T-helper 22 cell (primary cell): ENCODE data around the gene ARR3.
"Not testable (repeated sequence)": the region's sequence is repeated elsewhere in the genome, so short reads cannot be mapped to it uniquely, and the experiment has no call there.

Experiments
- DNase-seq: peaks from one replicate; pipeline ENCODE4 v3.0.0-alpha.2; 2020; ENCODE audit warnings: low read depth

Gene ARR3

DNA sequence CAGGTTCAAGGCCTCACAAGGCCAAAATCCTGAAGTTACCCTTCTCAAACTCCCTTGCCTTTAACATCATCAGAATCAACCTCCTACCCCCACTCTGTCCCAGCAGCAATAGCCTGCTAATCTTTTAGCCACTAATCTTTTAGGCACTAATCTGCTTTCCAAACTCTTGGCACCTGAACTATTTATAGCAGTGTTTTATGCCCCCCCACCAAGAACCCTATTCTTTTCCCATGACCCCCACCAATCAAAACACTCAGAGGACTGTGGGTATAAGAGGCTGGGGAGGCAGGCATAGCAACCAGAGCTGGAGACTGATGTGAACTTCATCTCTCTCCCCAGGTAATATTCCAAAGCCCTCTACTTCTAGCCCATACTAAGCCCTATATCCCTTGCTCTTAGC is at the start of gene ARR3:
TSS of gene ARR3 (plus strand) at position 301 of the 400 bp plus-strand sequence. CDS start 1,052 bp downstream, outside the sequence.
- DNase-seq: no peak

DNA sequence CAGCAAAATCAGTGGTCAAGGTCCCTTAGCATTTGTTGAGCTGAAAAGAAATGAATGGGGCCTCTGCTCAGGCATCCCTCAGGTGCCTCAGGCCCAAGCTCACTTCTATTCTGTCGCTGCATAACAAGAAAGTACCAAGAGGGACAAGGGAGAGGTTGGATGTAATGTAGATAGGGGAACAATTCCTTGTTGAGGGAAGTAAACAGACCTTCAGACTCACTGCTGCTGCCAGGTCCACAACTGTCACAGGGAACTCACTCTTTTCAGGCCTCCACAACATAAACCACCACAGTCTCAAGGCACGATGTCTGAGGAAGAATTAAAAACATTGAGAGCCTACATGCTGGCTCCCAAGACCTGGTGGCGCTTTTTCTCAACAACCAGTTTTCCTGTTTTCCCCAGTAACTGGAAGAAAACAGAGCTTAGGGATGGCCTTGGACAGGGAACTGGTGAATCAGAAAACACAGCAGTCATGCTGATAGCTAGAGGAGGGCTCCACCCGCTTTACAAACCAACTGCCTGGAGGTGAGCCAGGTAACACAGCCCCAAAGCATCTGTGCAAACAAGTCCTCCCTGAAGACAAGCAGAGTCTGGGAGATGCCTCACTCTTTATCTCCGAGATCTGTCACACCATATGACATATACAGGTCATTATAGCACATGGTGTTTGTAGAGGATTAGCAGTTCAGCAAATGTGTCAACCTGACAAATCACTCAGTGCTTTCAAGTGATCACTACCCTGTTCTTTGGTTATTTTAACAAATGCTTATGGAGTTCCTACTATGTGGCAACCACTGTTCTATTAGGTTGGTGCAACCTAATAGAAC is 48.0 kb upstream of the ARR3 start:
- no peak for DNase-seq

DNA sequence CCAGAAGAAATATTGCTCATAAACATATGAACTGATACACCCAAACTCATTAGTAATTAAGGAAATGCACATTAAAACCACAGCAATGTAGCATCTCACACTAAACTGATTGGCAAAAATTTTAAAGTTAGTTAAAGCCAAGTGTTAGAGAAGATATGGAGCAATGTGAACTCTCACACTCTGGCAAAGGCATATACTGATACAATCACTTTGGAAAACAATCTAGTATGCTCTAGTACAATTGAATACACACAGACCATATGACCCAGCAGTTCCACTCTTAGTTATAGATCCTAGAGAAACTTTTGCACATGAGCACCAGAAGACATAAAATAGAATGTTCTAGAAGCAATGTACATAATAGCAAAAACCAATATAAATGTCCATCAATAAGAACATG is 42.1 kb upstream of the ARR3 start:
- DNase-seq: no peak

DNA sequence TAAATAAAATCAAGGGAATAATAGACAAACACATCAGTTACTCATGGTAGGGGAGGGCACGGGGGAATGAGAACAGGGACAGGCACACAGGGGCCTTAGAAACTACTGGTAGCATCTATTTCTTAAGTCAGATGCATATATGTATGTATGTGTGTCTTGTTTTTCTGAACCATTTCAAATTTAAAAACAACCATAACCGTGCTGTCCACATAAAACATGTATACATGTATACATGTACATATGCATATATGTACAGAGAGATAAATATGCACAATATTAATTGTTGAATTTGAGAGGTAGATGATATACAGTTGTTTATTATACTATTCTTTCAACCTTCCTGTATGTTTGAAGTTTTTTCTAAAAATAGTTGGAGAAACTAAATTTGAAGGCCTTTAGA is 41.4 kb upstream of the ARR3 start:
- no peak for DNase-seq

DNA sequence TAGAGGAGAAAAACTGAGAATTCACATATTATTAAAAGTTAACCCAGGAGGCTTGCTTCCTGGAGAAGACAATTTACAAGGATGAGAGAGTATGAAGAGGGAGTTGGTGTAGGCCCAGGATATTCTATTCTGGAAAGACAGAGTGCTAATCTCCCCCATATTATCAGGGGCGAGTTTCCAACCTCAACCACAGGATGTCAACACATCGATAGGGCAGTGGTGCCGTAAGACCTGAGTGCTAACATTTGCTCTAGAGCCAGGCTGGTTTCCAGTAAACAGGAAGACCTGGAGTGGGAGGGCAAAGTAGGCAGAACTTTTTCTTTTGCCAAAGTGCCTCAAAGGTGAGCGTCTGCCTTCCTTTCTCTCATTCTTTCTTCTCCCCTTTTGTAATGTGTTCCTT is 36.5 kb upstream of the ARR3 start:
- DNase-seq: no peak

DNA sequence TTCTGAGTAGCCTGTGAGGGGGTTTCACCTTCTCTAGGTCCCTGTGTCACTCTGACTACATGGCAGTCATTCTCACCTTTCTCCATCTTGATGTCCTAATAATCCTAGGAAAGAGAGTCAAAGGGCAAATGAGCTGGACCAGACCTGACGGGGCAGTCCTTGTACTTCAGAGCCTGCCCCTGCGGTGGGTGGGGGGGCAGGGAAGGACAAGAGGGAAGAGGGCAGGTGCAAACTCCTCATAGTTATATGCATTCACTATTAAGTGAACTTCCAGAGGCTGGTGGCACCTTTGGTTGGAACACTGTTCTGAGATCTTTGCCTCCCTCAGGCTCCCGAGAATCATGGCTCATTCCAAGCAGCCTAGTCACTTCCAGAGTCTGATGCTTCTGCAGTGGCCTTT is 33.8 kb upstream of the ARR3 start, which contains the start of gene AWAT1:
TSS of gene AWAT1 (plus strand) at position 301 of the 400 bp plus-strand sequence. CDS start at position 342, 41 bp downstream.
- no peak for DNase-seq

DNA sequence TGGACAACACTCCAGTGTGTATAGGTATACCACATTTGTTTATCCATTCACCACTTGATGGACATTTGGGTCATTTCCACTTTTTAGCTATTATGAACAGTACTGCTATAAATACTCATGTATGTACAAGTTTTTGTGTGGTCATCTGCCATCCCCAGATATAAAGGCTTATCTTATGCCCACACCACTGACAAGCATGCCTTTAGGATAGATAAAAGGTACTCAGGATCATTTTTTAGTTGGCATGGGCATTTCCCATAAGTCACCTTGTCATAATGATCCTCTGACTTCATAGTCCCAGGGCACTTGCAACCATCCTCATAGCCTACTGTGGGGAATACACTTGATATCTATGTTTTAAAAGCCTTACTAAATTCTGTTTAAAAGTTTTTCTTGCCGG is 27.4 kb upstream of the ARR3 start:
- DNase-seq: no peak

DNA sequence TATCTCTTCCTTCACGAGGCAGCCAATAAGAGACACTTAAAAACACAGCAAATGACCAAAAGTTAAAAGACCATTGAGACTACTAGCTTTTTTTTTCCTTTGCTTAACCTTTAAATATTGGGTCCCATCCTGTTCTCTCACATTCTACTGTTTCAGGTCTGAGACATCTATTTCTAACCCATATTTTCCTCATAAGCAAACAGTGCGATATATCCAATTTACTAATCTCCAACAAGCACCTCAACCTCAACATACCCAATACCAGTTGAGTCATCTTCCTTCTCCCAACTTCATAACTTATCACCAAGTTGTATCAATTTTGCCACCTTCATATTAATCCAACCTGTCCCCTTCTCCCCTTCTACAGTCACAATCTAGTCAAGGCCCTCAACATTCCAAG is 26.6 kb upstream of the ARR3 start:
- no peak for DNase-seq

DNA sequence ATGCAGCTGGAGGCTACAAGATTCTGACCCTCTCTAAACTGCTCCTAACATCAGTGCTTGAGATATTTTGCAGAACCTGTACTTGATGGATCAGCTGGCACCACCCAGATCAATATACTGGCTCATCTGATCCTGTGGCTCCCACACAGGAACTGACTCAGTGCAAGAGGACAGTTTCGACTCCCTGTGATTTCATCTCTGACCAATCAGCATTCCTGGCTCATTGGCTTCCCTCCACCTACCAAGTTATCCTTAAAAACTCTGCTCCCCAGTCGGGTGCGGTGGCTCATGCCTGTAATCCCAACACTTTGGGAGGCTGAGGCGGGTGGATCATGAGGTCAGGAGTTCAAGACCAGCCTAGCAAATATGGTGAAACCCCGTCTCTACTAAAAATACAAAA is 24.5 kb upstream of the ARR3 start:
- DNase-seq: not testable (repeated sequence)

DNA sequence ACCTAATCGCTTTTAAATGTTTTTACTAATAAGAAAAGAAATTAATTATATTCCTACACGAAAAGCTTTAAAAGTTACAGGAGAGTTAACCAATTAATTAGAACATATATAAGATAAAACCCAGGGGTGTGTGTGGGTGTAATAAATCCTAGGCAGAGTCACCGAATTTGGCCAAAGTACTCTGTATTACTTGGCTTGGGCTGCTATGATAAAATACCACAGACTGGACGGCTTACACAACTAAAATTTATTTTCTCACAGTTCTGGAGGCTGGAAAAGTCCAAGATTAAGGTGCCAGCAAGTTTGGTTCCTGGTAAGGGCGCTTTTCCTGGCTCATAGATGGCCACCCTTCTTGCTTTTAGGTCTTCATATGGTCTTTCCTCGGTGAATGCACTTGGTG is 23.3 kb upstream of the ARR3 start:
- no peak for DNase-seq

DNA sequence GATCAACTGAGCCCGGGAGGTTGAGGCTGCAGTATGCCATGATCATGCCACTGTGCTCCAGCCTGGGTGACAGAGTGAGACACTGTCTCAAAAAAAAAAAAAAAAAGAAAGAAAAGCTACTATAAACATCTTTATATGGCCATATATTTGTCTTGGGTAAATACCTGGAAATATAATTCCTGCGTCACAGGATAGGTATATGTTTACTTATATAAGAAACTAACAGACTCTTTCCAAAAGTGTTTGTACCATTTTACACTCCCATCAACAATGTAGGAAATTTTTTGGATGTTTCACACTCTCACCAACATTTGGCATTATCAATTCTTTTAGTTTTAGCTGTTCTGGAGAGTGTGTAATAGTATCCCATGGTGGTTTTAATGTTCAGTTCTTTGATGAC is 20.9 kb upstream of the ARR3 start:
- DNase-seq: no peak

DNA sequence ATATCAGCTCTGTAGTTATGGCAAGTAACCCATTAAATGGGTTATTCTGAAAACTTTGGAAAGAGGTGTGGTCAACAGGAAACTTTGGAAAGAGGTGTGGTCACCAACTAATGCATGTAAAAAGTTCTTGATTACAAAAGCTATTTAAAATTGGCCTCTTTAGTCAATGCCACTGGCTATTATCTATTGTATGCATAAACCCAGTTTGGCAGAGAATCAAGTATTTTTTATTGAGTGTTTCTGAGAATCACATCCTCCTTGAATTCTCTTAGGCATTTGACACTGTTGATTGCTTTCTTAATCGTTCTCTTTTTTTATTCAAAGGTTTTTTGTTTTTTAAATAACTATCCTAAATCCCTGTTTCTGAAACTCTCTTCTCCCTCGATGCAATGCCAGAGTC is 15.6 kb upstream of the ARR3 start:
- no peak for DNase-seq

DNA sequence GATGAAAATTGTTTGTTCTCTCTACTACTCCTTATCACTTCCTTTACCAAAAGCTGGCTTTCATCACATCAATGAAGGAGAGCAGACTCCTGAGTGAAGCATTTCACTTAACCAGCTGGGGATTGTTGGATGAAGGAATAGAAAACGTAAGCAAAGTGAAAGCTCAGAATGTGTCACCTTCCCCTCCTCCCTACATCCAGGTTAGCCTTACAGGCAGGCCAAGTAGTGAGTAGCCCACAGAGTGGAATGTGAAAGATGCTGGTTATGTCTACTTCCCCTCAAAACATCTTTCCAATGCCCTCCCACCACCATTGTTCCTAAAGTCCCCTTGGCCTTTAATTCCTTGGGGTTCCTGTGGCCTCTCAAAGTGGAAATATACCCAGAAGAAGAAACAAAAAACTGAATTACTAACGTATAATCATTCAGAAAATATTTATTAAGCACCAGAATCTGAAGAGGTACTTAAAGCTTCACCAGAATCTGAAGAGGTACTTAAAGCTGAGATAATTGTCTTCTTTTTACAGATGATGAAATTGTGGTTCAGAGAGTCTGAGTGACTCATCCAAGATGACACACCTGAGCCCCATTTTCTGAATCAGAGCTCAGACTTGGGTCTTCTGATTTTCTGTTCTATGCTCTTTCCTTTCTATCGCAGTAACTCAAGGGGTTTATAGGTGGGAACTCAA is 14.6 kb upstream of the ARR3 start:
- DNase-seq: no peak

DNA sequence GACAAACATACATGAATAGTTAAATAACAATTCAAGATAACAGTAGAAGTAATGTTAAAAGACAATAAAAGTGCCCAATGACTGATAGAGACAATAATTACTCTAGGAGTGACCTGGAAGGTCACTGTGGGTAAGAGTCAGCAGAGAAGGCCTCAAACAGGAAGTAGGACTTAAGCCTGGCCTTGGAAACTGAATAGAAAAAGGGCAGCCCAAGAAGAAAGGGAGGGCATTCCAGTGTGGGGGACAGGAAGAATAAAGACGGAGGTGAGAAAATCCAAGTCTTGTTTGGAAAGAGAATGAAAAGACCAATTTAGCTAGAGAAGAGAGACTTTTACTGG is 14.1 kb upstream of the ARR3 start:
- no peak for DNase-seq

DNA sequence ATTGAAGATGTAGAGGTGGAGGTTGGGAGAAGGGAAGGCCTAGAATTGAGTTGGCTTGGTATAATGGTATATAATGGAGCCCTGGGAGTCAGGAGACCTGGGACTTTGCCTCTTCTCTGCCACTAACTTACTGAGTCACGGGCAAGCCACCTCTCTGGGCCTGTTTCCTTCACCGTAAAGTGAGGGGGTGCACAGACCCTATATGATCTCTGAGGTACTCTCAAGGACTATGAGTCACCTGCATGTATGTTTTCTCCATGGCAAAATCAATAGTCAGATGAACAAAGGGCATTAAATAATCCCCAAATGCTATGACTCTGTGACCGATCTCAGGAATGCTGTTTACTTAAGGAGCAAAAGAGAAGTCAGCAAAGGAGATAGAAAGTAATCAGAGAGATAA is 13.2 kb upstream of the ARR3 start:
- DNase-seq: no peak

DNA sequence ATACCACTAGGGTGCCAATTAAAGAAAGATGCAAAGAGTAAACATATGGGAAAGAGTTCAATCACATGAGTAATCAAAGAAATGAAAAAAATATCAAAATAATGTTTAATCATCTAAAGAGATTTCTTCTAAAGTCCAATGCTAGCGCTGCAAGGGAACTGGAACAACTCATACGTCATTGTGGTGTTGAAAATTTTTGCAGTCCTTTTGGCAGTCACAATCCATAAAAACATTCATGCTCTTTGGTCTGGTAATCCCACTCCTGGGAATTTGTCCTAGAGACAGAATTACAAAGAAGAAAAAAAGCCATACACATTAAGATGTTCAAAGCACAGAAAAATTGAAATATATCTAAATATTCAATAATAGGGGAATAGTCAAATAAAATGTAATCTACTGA is 12.7 kb upstream of the ARR3 start:
- DNase-seq: no peak

DNA sequence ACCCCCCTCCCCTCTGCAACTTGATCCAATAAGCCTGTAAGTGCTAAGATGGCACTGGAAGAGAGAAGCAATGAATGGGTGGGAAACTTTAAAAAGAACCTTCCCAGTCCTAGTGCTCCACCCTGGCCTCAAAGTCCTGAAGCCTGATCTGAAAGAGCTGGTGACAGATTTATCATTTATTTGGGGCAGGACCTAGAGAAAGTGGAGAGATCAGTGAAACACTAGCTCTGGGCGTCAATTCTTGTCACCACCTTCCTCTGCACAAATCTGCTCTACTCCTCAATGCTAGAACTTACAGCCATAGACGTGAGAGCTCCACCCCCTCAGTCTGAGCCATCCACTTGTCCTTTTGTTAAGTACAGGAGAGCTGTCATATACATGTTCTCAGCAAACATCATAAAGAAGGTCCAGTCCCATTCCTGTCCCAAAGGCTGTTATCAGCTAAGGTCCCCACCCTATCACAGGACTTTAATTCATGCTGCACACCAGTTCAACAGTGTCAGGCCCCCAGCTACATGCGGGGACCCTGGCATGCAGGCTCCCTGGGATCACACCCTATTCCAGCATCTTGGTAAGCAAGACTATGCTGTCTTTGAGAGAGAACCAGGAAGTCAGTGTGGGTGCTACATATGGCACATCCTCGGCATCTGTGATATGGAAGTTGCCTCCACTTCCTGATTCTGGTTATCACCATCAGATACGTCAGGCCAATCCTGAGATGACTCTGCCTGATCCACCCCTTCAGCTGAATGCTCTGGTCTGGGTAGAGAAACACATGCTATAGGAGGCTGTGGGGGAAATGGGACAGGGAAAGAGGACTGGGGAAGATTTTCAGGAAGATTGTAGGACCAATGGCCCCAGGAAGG is 10.5 kb upstream of the ARR3 start:
- no peak for DNase-seq

DNA sequence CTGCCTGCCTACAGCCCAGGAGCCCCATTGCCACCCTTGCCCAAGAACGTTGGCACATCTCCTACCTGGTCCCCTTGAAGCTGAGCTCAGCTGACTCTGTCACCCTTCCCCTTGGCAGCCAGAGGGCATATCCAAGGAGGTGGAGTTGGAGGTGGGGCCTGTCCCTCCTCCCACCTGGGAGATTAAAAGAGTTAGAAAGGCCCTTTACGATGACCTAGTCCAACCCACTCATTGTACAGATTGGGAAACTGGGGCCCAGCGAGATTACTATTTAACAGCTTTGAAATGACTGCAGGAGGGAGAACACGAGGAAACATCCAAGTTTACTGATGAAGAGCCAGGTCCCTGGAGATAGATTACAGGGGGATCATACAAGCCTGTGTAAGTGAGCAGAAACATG is 8.0 kb upstream of the ARR3 start, which contains the start of gene P2RY4:
TSS of gene P2RY4 (minus strand) at position 101 of the 400 bp plus-strand sequence. CDS start 580 bp downstream, outside the sequence.
- DNase-seq: no peak

DNA sequence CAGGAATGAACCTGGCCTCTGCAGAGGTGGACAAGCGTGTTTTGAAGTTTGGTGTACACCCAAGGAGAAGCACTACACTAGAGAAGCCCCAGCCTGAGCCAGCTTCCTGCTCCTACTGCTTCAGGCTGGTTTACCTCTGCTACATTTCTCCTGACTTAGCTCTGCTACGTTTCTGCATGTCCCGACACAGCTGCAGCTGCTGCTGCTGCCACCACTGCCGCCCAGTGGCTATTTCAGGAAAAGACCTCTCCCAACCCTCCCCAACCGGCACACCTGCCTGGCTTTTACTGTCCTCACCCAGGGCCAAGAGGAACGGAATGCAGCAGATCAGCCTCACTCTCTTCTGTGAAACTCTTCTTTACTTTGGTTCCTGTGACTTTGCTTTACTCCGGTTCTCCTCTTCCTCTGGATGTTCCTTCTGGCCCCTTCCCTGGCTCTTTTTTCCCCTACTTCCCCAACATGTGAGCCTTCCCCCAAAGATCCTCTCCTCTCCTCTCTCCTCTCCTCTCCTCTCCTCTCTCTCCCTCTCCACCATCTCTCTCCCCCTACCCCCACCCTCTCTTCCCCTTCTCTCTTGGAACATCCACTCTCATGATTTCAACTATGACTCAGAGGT is 5.1 kb upstream of the ARR3 start:
- no peak for DNase-seq

DNA sequence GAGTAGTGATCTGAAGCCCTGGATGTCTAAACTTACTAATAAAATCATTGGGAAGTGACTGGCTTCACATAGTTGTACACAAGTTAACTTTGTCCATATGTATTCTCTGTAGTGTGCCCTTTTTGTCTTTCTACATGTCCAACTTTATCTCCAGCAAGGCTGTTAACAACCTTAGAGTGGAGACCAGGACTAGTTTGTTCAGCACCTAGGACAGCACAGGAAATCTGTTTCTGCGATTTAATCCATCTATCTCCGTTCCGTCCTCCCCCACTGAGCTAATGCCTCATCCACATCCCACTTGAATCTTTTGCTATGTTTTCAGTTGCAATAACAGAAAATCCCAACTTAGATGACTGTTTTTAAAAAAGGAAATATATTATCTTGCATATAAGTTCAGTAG is 3.4 kb upstream of the ARR3 start:
- DNase-seq: no peak

DNA sequence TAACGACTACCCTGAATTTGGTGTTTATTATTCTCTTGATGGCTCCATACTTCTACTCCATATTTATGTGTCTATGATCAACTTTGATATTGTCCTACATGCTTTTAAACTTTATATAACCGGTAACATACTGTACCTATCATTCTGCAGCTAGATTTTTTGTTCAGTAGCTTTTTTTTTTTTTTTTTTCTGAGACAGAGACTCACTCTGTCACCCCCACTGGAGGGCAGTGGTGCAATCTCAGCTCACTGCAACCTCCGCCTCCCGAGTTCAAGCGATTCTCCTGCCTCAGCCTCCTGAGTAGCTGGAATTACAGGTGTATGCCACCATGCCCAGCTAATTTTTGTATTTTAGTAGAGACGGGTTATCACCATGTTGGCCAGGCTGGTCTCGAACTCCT is 5.9 kb downstream of the ARR3 start:
- not testable (repeated sequence) for DNase-seq

DNA sequence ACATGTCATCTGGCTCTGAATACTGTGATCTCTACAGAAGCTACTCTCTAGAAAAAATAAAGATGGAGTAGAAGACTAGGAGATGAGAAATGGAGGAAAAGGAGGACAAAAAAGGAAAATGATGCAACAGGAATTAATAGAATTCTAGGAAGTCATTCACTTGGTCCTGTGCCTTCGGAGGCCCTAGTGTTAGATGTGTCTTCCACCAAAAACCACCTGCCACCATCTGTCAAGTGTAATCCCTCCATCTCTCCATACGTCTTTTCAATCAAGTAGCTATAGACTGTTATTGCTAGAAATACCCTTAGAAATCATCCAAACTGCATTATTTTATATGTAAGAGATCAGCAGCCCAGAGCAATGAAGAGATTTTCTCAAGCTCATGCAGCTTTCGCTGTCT is 10.9 kb downstream of the ARR3 start:
- no peak for DNase-seq
